Lung (tissue), 12 donors: ENCODE results near the gene ADPRH. TPM values are rescaled to one million over a fixed set of nuclear protein-coding genes. Genes with fewer than 3 reads are reported as not detected.

Source experiments
- ATAC-seq: fragments of 200-7000 bp; cut with Tn5 transposase; one replicate; pipeline ENCODE4 v1.9.1; 2020; ENCODE audit warnings: moderate number of reproducible peaks; ENCODE audit not compliant: insufficient read depth, low FRiP score
- DNase-seq, 3 donors: peaks; one replicate each; pipeline ENCODE4 v3.0.0-alpha.2; 2013 to 2017
- H3K27ac ChIP-seq, 2 donors: one replicate each; pipeline ENCODE4 v1.5.1; 2013; ENCODE audit warnings: mild to moderate bottlenecking in 2 of 2, moderate library complexity in 2 of 2, control low read depth in 1 of 2, inconsistent platforms in 1 of 2, low read depth in 1 of 2, low read length in 1 of 2
- H3K27me3 ChIP-seq, 3 donors: one replicate each; pipeline ENCODE4 v1.5.1; 2013; ENCODE audit warnings: low read length in 2 of 3; ENCODE audit not compliant: control insufficient read depth in 3 of 3, insufficient read depth in 3 of 3
- H3K36me3 ChIP-seq, 4 donors: one replicate each; pipeline ENCODE4 v1.5.1; 2013; ENCODE audit warnings: low read length in 4 of 4, mild to moderate bottlenecking in 1 of 4, moderate library complexity in 1 of 4; ENCODE audit not compliant: control insufficient read depth in 4 of 4, insufficient read depth in 4 of 4
- H3K4me1 ChIP-seq, 5 donors: one replicate each; pipeline ENCODE4 v1.5.1; 2013; ENCODE audit warnings: low read length in 5 of 5, mild to moderate bottlenecking in 2 of 5, moderate library complexity in 1 of 5; ENCODE audit not compliant: control insufficient read depth in 5 of 5, insufficient read depth in 5 of 5
- H3K4me3 ChIP-seq: one replicate; pipeline ENCODE4 v1.5.1; 2013; ENCODE audit warnings: mild to moderate bottlenecking, control low read depth, moderate library complexity
- H3K9ac ChIP-seq, 2 donors: one replicate each; pipeline ENCODE4 v1.5.1; 2013; ENCODE audit warnings: low read length in 2 of 2, control low read depth in 1 of 2; ENCODE audit not compliant: insufficient read depth in 1 of 2
- H3K9me3 ChIP-seq, 4 donors: one replicate each; pipeline ENCODE4 v1.5.1; 2013; ENCODE audit warnings: low read length in 3 of 4, mild to moderate bottlenecking in 1 of 4, moderate library complexity in 1 of 4; ENCODE audit not compliant: control insufficient read depth in 4 of 4, insufficient read depth in 3 of 4
- CTCF ChIP-seq: IDR thresholded peaks from 2 replicates; pipeline ENCODE4 v1.5.1; 2012; ENCODE audit warnings: mild to moderate bottlenecking; ENCODE audit errors: control extremely low read depth, extremely low read depth
- WGBS, 2 donors: extraction: QIAGEN DNeasy Blood & Tissue Kit; methylation state at CpG; one replicate each; pipeline ENCODE4 v1.1.7; 2013; 5-methylcytosine and 5-hydroxymethylcytosine counted together
- polyA plus RNA-seq, 2 donors: library from polyadenylated mRNA; stranded (reverse); fragments of 200-250 nt; gene quantifications; one replicate each; pipeline ENCODE4 v1.2.1, GENCODE V29; 2013
- total RNA-seq, 2 donors: library from RNA; depleted of rRNA in 1 of 2; stranded (reverse); fragments of >200 nt in 1 of 2; gene quantifications; one replicate each; pipeline ENCODE4 v1.2.1, GENCODE V29; 2014 to 2021
- donor health status: control.
- donor health status: control.
- donor health status: Bipolar disorder and iron deficiency.
- donor health status: healthy.
- donor health status: DM: yes; HTN: yes; CAD: no.

Gene ADPRH
- total and polyA plus RNA-seq, 4 donors: 5.4 to 26.3 (median 14.2) TPM

GRCh38 chr3:119613201-119613600 lies 33.9 kb downstream of the ADPRH start:
- ATAC-seq: no peak
- no peak for DNase-seq
- 93 to 100% methylated on average over 1 of the region's 1 CpG for WGBS, 2 donors

GRCh38 chr3:119613872-119614271 lies 34.6 kb downstream of the ADPRH start:
- Histone ChIP-seq H3K4me3 (no peak overlapping the region), H3K27me3 (no peaks in the 10 kb centered on the region), H3K9ac (no peak overlapping the region), H3K36me3 (no peaks in the 10 kb centered on the region), H3K27ac (no peak overlapping the region), H3K9me3 (no peaks in the 10 kb centered on the region), H3K4me1 (no peaks in the 10 kb centered on the region)
- TF ChIP-seq CTCF: no peak
- ATAC-seq (no peak), DNase-seq (no peak)
- WGBS, 2 donors: 89 to 94% methylated on average over 4 of the region's 4 CpGs

More at GRCh38 chr3:119613201-119613600, 33.9 kb downstream of the ADPRH start:
- Histone ChIP-seq H3K27ac (no peak overlapping the region), H3K9me3 (no peaks in the 10 kb centered on the region), H3K27me3 (no peaks in the 10 kb centered on the region), H3K9ac (no peak overlapping the region), H3K36me3 (no peaks in the 10 kb centered on the region), H3K4me3 (no peak overlapping the region), H3K4me1 (no peaks in the 10 kb centered on the region)
- TF ChIP-seq CTCF: no peak

GRCh38 chr3:119616056-119616455 lies 36.8 kb downstream of the ADPRH start:
- Histone ChIP-seq H3K4me1 (no peaks in the 10 kb centered on the region), H3K27ac (no peak overlapping the region), H3K4me3 (no peak overlapping the region), H3K36me3 (peaks cover 0 to 2% (median 0%) of the 10 kb centered on the region in 4 donors), H3K9me3 (no peaks in the 10 kb centered on the region), H3K9ac (no peak overlapping the region), H3K27me3 (no peaks in the 10 kb centered on the region)
- WGBS, 2 donors: 83 to 86% methylated on average over 4 of the region's 4 CpGs
- DNase-seq: no peak
- ATAC-seq: no peak
- no peak for TF ChIP-seq CTCF

- ATAC-seq (no peak), DNase-seq (no peak)
- Histone ChIP-seq H3K36me3 (peaks cover 0 to 2% (median 0%) of the 10 kb centered on the region in 4 donors), H3K9ac (no peak overlapping the region), H3K4me1 (no peaks in the 10 kb centered on the region), H3K27ac (no peak overlapping the region), H3K4me3 (no peak overlapping the region), H3K27me3 (no peaks in the 10 kb centered on the region), H3K9me3 (no peaks in the 10 kb centered on the region)
- TF ChIP-seq CTCF: no peak
- 84 to 92% methylated on average over 7 of the region's 7 CpGs for WGBS, 2 donors
Observed at GRCh38 chr3:119619094-119619493, 39.8 kb downstream of the ADPRH start.
